H1 (cell line): ENCODE data around the gene MAPK8. TPM values are rescaled to one million over a fixed set of nuclear protein-coding genes. Genes with fewer than 3 reads are reported as not detected.
A peak's percentile ranks its signal among the peaks of the same experiment; 100 is the strongest.

Experiments
- CTCF ChIA-PET: fragments of 300-600 bp; sonication (Branson Sonifier 250); formaldehyde crosslinking; loops from one replicate; lab custom pipeline; 2021; ENCODE audit not compliant: partially characterized antibody; lab: Charles Lee
- POLR2A ChIA-PET: fragments of 300-600 bp; sonication (Branson Sonifier 250); formaldehyde crosslinking; loops from one replicate; lab custom pipeline; 2021; ENCODE audit warnings: inconsistent platforms; ENCODE audit not compliant: partially characterized antibody; lab: Charles Lee
- DNase-seq, 2 experiments: peaks; one replicate each; pipeline versions ENCODE4 v3.0.0 to v3.0.0-alpha.2; 2010 to 2022; ENCODE audit warnings: low spot score in 2 of 2, low read depth in 1 of 2, mixed read lengths in 1 of 2
- FAIRE-seq: peaks from 2 replicates; lab custom pipeline; 2011; peaks lifted over from hg19 to GRCh38; lab: Jason Lieb, UNC
- H2AFZ ChIP-seq: 2 replicates; pipeline ENCODE4 v1.8.1; 2012; ENCODE audit warnings: low read length, inconsistent platforms
- H2AK5ac ChIP-seq: 2 replicates; pipeline ENCODE4 v1.6.1; 2013; ENCODE audit warnings: low read depth, low read length
- H2BK120ac ChIP-seq: replicated peaks from 2 replicates; pipeline ENCODE3; 2013; ENCODE audit warnings: low read depth, low read length, inconsistent platforms
- H2BK12ac ChIP-seq: 2 replicates; pipeline ENCODE4 v1.6.1; 2013; ENCODE audit warnings: low read depth, low read length
- H2BK15ac ChIP-seq: 2 replicates; pipeline ENCODE4 v1.6.1; 2013; ENCODE audit warnings: low read length
- H2BK20ac ChIP-seq: 2 replicates; pipeline ENCODE4 v1.6.1; 2013; ENCODE audit warnings: low read length
- H2BK5ac ChIP-seq: 2 replicates; pipeline ENCODE4 v1.6.1; 2013; ENCODE audit warnings: low read depth, low read length
- H3K14ac ChIP-seq: 2 replicates; pipeline ENCODE4 v1.6.1; 2013; ENCODE audit warnings: inconsistent platforms; ENCODE audit not compliant: insufficient read length
- H3K18ac ChIP-seq: 2 replicates; pipeline ENCODE4 v1.6.1; 2013; ENCODE audit warnings: low read length; ENCODE audit errors: extremely low read depth
- H3K23ac ChIP-seq: 2 replicates; pipeline ENCODE4 v1.6.1; 2013; ENCODE audit warnings: inconsistent platforms; ENCODE audit not compliant: insufficient read length
- H3K23me2 ChIP-seq: 2 replicates; pipeline ENCODE4 v1.6.1; 2013; ENCODE audit warnings: low read depth, low read length
- H3K27ac ChIP-seq: 2 replicates; pipeline ENCODE4 v1.6.1; 2011; ENCODE audit warnings: low read depth, low read length, inconsistent platforms
- H3K27me3 ChIP-seq, 4 experiments: replicated peaks in 1 of 4; 1 replicate in 1 of 4; 2 replicates in 3 of 4; pipeline versions ENCODE4 v1.6.1 to v1.8.1; 2011 to 2013; ENCODE audit warnings: low read length in 3 of 4, mild to moderate bottlenecking in 3 of 4, inconsistent platforms in 2 of 4, mixed read lengths in 2 of 4, moderate library complexity in 1 of 4; ENCODE audit not compliant: control insufficient read depth in 3 of 4, insufficient read depth in 3 of 4; ENCODE audit errors: extremely low read depth in 1 of 4
- H3K36me3 ChIP-seq, 4 experiments: 2 replicates each; pipeline versions ENCODE4 v1.6.1 to v1.8.1; 2011 to 2013; ENCODE audit warnings: mild to moderate bottlenecking in 4 of 4, low read length in 3 of 4, moderate library complexity in 2 of 4, control low read depth in 1 of 4, inconsistent platforms in 1 of 4; ENCODE audit not compliant: insufficient read depth in 4 of 4, control insufficient read depth in 2 of 4
- H3K4ac ChIP-seq: replicated peaks from 2 replicates; pipeline ENCODE3; 2013; ENCODE audit warnings: low read length, low read depth, mixed read lengths, inconsistent platforms; ENCODE audit not compliant: insufficient read length
- H3K4me1 ChIP-seq, 4 experiments: replicated peaks in 1 of 4; 1 replicate in 1 of 4; 2 replicates in 3 of 4; pipeline versions ENCODE4 v1.6.1 to v1.8.1; 2011 to 2013; ENCODE audit warnings: low read length in 3 of 4, inconsistent platforms in 2 of 4, mixed read lengths in 1 of 4; ENCODE audit not compliant: insufficient read depth in 4 of 4, control insufficient read depth in 3 of 4
- H3K4me2 ChIP-seq, 2 experiments: 2 replicates each; pipeline versions ENCODE4 v1.6.1 to v1.8.1; 2011 to 2013; ENCODE audit warnings: low read depth in 2 of 2, low read length in 2 of 2, control low read depth in 1 of 2, inconsistent platforms in 1 of 2, mild to moderate bottlenecking in 1 of 2; ENCODE audit not compliant: insufficient read depth in 1 of 2
- H3K4me3 ChIP-seq, 4 experiments: fragments of 200-600, 300-600 bp in 1 of 4; sonication (generic), shearing (Covaris generic), sonication (Bioruptor Twin) in 1 of 4; 2 replicates each; pipeline versions ENCODE4 v1.5.1 to v1.8.1; 2011 to 2016; ENCODE audit warnings: low read length in 4 of 4, low read depth in 3 of 4, control low read depth in 2 of 4, inconsistent platforms in 2 of 4, mild to moderate bottlenecking in 2 of 4, mixed read lengths in 1 of 4, moderate library complexity in 1 of 4; ENCODE audit not compliant: insufficient read depth in 2 of 4; ENCODE audit errors: extremely low read depth in 1 of 4
- H3K56ac ChIP-seq: replicated peaks from 2 replicates; pipeline ENCODE3; 2013; ENCODE audit warnings: low read depth, mild to moderate bottlenecking, mixed read lengths, low read length, inconsistent platforms; ENCODE audit not compliant: insufficient read length
- H3K79me1 ChIP-seq: 2 replicates; pipeline ENCODE4 v1.6.1; 2013; ENCODE audit warnings: low read depth, low read length, control low read depth
- H3K79me2 ChIP-seq, 2 experiments: 2 replicates each; pipeline versions ENCODE4 v1.6.1 to v1.8.1; 2012 to 2013; ENCODE audit warnings: low read length in 2 of 2, mild to moderate bottlenecking in 2 of 2, inconsistent platforms in 1 of 2; ENCODE audit not compliant: insufficient read depth in 2 of 2, control insufficient read depth in 1 of 2
- H3K9ac ChIP-seq, 4 experiments: replicated peaks in 1 of 4; 1 replicate in 1 of 4; 2 replicates in 3 of 4; pipeline versions ENCODE4 v1.6.1 to v1.8.1; 2011 to 2013; ENCODE audit warnings: low read depth in 3 of 4, low read length in 3 of 4, control low read depth in 2 of 4, mild to moderate bottlenecking in 2 of 4, moderate library complexity in 2 of 4, inconsistent platforms in 1 of 4; ENCODE audit errors: extremely low read depth in 1 of 4
- H3K9me3 ChIP-seq, 2 experiments: 2 replicates each; pipeline versions ENCODE4 v1.6.1 to v1.8.1; 2012 to 2013; ENCODE audit warnings: mild to moderate bottlenecking in 2 of 2, moderate library complexity in 2 of 2, control low read depth in 1 of 2, inconsistent platforms in 1 of 2, low read depth in 1 of 2, low read length in 1 of 2, mixed read lengths in 1 of 2; ENCODE audit not compliant: insufficient read depth in 2 of 2
- H4K20me1 ChIP-seq, 2 experiments: replicated peaks in 1 of 2; 2 replicates each; pipeline versions ENCODE3 to v1.8.1; 2011 to 2013; ENCODE audit warnings: inconsistent platforms in 2 of 2, low read length in 2 of 2, mild to moderate bottlenecking in 1 of 2; ENCODE audit not compliant: insufficient read depth in 2 of 2, control insufficient read depth in 1 of 2
- H4K5ac ChIP-seq: 2 replicates; pipeline ENCODE4 v1.6.1; 2013; ENCODE audit warnings: low read length, low read depth, mixed read lengths, inconsistent platforms; ENCODE audit not compliant: insufficient read length
- H4K8ac ChIP-seq: 2 replicates; pipeline ENCODE4 v1.8.0; 2013; ENCODE audit warnings: mild to moderate bottlenecking, moderate library complexity, low read length, inconsistent platforms; ENCODE audit not compliant: insufficient read depth; ENCODE audit errors: extremely low read depth
- H4K91ac ChIP-seq: replicated peaks from 2 replicates; pipeline ENCODE3; 2013; ENCODE audit warnings: low read length, mixed read lengths, inconsistent platforms; ENCODE audit not compliant: insufficient read length
- BRCA1 ChIP-seq: IDR thresholded peaks from 2 replicates; pipeline ENCODE4 v1.6.1; 2012; ENCODE audit warnings: low read depth, low read length, improper control_type of control experiment
- CBX8 ChIP-seq: fragments of 300-800, 300-1000 bp; sonication (generic); IDR thresholded peaks from 2 replicates; pipeline ENCODE4 v1.7.1; 2016; ENCODE audit warnings: low read depth, low read length, borderline replicate concordance
- CHD1 ChIP-seq: IDR thresholded peaks from 2 replicates; pipeline ENCODE4 v1.6.1; 2012; ENCODE audit warnings: low read depth, low read length, improper control_type of control experiment
- EP300 ChIP-seq, 2 experiments: IDR thresholded peaks; 1 replicate in 1 of 2; 2 replicates in 1 of 2; pipeline ENCODE4 v1.6.1; 2011 to 2012; ENCODE audit warnings: low read depth in 2 of 2, low read length in 2 of 2, mild to moderate bottlenecking in 2 of 2, borderline replicate concordance in 1 of 2, inconsistent platforms in 1 of 2, moderate library complexity in 1 of 2
- GABPA ChIP-seq: IDR thresholded peaks from 2 replicates; pipeline ENCODE4 v1.6.1; 2011; ENCODE audit warnings: mild to moderate bottlenecking, low read length, moderate library complexity, borderline replicate concordance; ENCODE audit not compliant: insufficient read depth
- GTF2F1 ChIP-seq: IDR thresholded peaks from 2 replicates; pipeline ENCODE4 v1.6.1; 2012; ENCODE audit warnings: low read depth, low read length, improper control_type of control experiment, borderline replicate concordance
- PHF8 ChIP-seq: fragments of 200-600 bp; sonication (generic); conservative IDR thresholded peaks from 2 replicates; pipeline ENCODE4 v1.7.1; 2012; ENCODE audit warnings: low read depth, mild to moderate bottlenecking, inconsistent platforms, low read length, moderate library complexity
- POLR2A ChIP-seq, 2 experiments: IDR thresholded peaks; 1 replicate in 1 of 2; 2 replicates in 1 of 2; pipeline ENCODE4 v1.6.1; 2011; ENCODE audit warnings: low read depth in 2 of 2, low read length in 2 of 2, mild to moderate bottlenecking in 2 of 2; ENCODE audit errors: control extremely low read depth in 1 of 2
- SAP30 ChIP-seq: fragments of 300-600 bp; sonication (generic); IDR thresholded peaks from 2 replicates; pipeline ENCODE4 v1.7.1; 2012; ENCODE audit warnings: low read length, moderate library complexity, mild to moderate bottlenecking, inconsistent platforms; ENCODE audit not compliant: insufficient read depth, insufficient replicate concordance
- SRF ChIP-seq: IDR thresholded peaks from 2 replicates; pipeline ENCODE4 v1.6.1; 2011; ENCODE audit warnings: mild to moderate bottlenecking, low read depth, low read length, moderate library complexity
- YY1 ChIP-seq: IDR thresholded peaks from 2 replicates; pipeline ENCODE4 v1.6.1; 2011; ENCODE audit warnings: low read depth, mild to moderate bottlenecking, low read length
- ZNF274 ChIP-seq: IDR thresholded peaks from 2 replicates; pipeline ENCODE4 v1.7.0; 2012; ENCODE audit warnings: low read length, borderline replicate concordance; ENCODE audit errors: extremely low read depth
- WGBS, 2 experiments: shearing (Covaris generic) in 1 of 2; methylation state at CpG; one replicate each; pipeline versions ENCODE4 v1.1.6 to v1.1.7; 2013 to 2015; ENCODE audit warnings: low lambda C conversion rate in 2 of 2, mixed read lengths in 2 of 2, inconsistent platforms in 1 of 2, low coverage in 1 of 2, missing lambda C conversion rate in 1 of 2; ENCODE audit not compliant: insufficient replicate concordance in 2 of 2, insufficient coverage in 1 of 2, insufficient read length in 1 of 2; ENCODE audit errors: extremely low coverage in 1 of 2, missing lambda C conversion rate in 1 of 2; 5-methylcytosine and 5-hydroxymethylcytosine counted together
- polyA plus RNA-seq, 7 experiments: library from polyadenylated mRNA; depleted of rRNA in 3 of 7; stranded (reverse) in 5 of 7; unstranded in 2 of 7; fragments of >200 nt in 5 of 7; fragments of 200-250 nt in 2 of 7; gene quantifications; 1 replicate in 5 of 7; 2 replicates in 1 of 7; 4 replicates in 1 of 7; pipeline versions ENCODE4 v1.2.1 to v1.2.3, GENCODE V29; 2011 to 2013; ENCODE audit warnings: missing spikeins in 2 of 7, mixed read lengths in 2 of 7
- total RNA-seq: library from RNA; stranded (reverse); fragmentation: NEBNext Ultra II Directional; extraction: Animal tissue kit (Norgen Biotek cat#: 25700); gene quantifications from 2 replicates; pipeline ENCODE4 v1.2.1, GENCODE V29; 2021
- TF ChIP-seq, protein P1 (sequence below): IDR thresholded peaks from 2 replicates; pipeline ENCODE4 v1.6.1; 2012; ENCODE audit warnings: inconsistent platforms
- TF ChIP-seq, protein P2 (sequence below): IDR thresholded peaks from 2 replicates; pipeline ENCODE4 v1.6.1; 2011; ENCODE audit warnings: low read depth, mild to moderate bottlenecking, low read length; ENCODE audit not compliant: insufficient read depth

Gene MAPK8
- total and polyA plus RNA-seq, 2 of the 8 experiments (the other 6 are each of a cell fraction or from before 2014, with no cell fraction given), result 23.3 to 71.3 TPM

DNA sequence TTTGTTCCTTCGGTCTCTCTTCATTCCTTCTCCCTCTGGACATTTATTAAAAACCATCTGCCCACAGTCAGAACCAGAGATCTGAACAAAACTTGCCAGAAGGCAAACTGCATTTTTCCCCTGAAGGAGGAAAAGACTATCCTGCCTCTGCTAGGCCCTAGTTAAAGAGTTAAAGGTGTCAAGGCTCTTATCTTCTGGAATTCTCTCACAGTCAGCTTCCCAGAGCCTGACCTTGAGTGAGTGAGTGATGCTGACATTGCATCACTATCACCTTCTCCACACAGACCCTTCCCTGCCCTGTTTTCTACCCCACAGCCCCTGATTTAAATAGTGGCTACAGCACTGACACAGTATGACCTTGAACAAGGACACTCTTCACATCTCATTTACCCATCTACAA lies 48.4 kb upstream of the MAPK8 start:
- WGBS, 2 experiments, result 100% methylated on average over 1 of the region's 1 CpG; no CpG with 5 or more reads in 1 of the 2 experiments
- TF ChIP-seq, protein P1, sequence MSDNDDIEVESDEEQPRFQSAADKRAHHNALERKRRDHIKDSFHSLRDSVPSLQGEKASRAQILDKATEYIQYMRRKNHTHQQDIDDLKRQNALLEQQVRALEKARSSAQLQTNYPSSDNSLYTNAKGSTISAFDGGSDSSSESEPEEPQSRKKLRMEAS, result no peak
- TF ChIP-seq SAP30 (no peak), GTF2F1 (no peak), POLR2A (IDR thresholded peaks at IDR 0.05; ENCODE audit: control extremely low read depth in 1 of 2, low read depth in 2 of 2, low read length in 2 of 2) (no peak), CBX8 (no peak), EP300 (IDR thresholded peaks at IDR 0.05; ENCODE audit: borderline replicate concordance in 1 of 2, low read depth in 2 of 2, low read length in 2 of 2) (no peak), YY1 (no peak), ZNF274 (no peak), BRCA1 (no peak), SRF (no peak), PHF8 (no peak), GABPA (no peak), CHD1 (no peak)
- TF ChIP-seq, protein P2, sequence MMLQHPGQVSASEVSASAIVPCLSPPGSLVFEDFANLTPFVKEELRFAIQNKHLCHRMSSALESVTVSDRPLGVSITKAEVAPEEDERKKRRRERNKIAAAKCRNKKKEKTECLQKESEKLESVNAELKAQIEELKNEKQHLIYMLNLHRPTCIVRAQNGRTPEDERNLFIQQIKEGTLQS, result no peak

More for the DNA sequence above, 48.4 kb upstream of the MAPK8 start:
- no peak for FAIRE-seq
- no peaks in the 10 kb centered on the region for H3K79me1 ChIP-seq
- H3K4me1 ChIP-seq, result peaks cover 0 to 2% (median 0%) of the 10 kb centered on the region in 4 experiments; a peak in 2 of 7 replicates
- no peak overlapping the region for H2AFZ ChIP-seq
- no peak overlapping the region for H4K8ac ChIP-seq
- no peak overlapping the region for H3K4me2 ChIP-seq
- H3K4ac ChIP-seq, result no peak overlapping the region
- no peak overlapping the region for H2BK12ac ChIP-seq
- no peak overlapping the region for H2BK15ac ChIP-seq
- ChIA-PET POLR2A (no interaction called here), CTCF (interaction anchor here (1.7 kb wide), 1 partner anchor 17 kb away, joined by 4 read pairs; no protein-coding TSS in a partner anchor)
- no peak overlapping the region for H2AK5ac ChIP-seq
- H2BK20ac ChIP-seq, result no peak overlapping the region
- no peak overlapping the region for H3K18ac ChIP-seq
- no peak overlapping the region for H4K5ac ChIP-seq
- no peak overlapping the region for H4K91ac ChIP-seq
- H3K14ac ChIP-seq, result no peak overlapping the region
- no peaks in the 10 kb centered on the region for H4K20me1 ChIP-seq
- no peaks in the 10 kb centered on the region for H3K9me3 ChIP-seq
- no peaks in the 10 kb centered on the region for H3K79me2 ChIP-seq
- H3K23me2 ChIP-seq, result no peaks in the 10 kb centered on the region
- no peaks in the 10 kb centered on the region; a peak in 1 of 7 replicates for H3K27me3 ChIP-seq
- DNase-seq, result peak in 1 of 2 experiments; percentile 24
- H3K56ac ChIP-seq, result no peak overlapping the region
- H3K4me3 ChIP-seq, result no peak overlapping the region
- H3K9ac ChIP-seq, result no peak overlapping the region
- no peaks in the 10 kb centered on the region for H3K36me3 ChIP-seq
- no peak overlapping the region for H3K23ac ChIP-seq
- no peak overlapping the region for H2BK120ac ChIP-seq
- no peak overlapping the region for H2BK5ac ChIP-seq
- no peak overlapping the region for H3K27ac ChIP-seq
